Vagina (tissue), 2 donors: ENCODE results near the gene ARL8B.

ENCODE experiments used
- CTCF ChIP-seq, 3 experiments: fragments of 450-650 bp in 2 of 3; fragments of 200-600 bp in 1 of 3; sonication (generic) in 1 of 3; IDR thresholded peaks; one replicate each; pipeline ENCODE4 v1.5.1; 2017 to 2019; ENCODE audit warnings: antibody characterized with exemption in 3 of 3, mild to moderate bottlenecking in 2 of 3, moderate library complexity in 2 of 3
- POLR2A ChIP-seq, 2 donors: fragments of 450-650 bp; IDR thresholded peaks; one replicate each; pipeline ENCODE4 v1.6.1; 2017; ENCODE audit warnings: antibody characterized with exemption in 2 of 2, mild to moderate bottlenecking in 2 of 2, moderate library complexity in 2 of 2

DNA sequence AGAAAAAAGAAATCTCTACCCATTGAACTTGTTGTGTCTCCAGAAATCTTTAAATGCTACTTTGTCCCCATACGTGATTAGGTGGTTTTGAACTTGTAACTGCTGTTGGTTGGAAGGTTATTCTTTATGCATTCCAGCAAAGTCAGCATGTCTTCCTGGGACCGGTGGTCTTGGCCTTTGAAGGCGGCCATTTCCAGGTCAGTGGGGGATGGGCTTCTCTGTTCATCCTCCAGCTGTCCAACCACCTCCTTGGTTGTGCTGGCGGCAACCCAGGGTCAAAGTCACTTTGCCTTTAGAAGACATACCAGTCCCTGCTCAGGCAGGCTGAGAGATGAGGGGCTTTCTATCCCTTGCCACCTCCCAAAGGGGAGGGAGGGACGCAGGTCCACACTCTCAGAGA lies 37.9 kb upstream of the ARL8B start:
- TF ChIP-seq CTCF (IDR thresholded peaks at IDR 0.05) (no peak), POLR2A (IDR thresholded peaks at IDR 0.05) (no peak)
